Choroid plexus epithelial cell (primary cell): Measurements from ENCODE around the gene CCSER1.

ENCODE experiments used
- DNase-seq: peaks from one replicate; pipeline ENCODE4 v3.0.0-alpha.2; 2010; ENCODE audit warnings: low read depth
- H3K4me3 ChIP-seq: 2 replicates; pipeline ENCODE4 v1.5.1; 2011; ENCODE audit warnings: low read depth, mild to moderate bottlenecking, control low read depth, low read length, moderate library complexity
- TF ChIP-seq, protein P1 (sequence below): conservative IDR thresholded peaks from 2 replicates; pipeline ENCODE4 v1.5.1; 2011; ENCODE audit warnings: low read depth, mild to moderate bottlenecking, control low read depth, inconsistent platforms, low read length, moderate library complexity

CCSER1 gene

DNA sequence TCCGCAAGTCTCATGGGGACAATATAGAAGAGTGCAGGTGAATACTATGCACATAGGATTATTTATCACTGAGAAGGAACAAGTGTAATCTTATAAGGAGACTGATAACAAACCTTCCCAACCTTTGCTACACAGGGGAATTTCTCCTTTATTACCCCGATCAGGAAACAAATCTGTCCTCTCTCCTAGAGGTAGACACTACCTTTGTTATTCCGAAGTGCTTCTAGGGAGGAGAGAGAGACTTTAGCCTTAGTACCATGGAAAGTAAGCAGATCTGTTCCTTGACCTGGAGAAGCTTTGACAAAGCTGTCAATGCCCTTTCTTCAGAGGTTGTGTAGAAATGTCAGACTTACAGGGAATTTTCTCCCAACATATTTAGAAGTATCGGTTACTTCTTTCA lies 475.5 kb downstream of the CCSER1 start:
- DNase-seq, result no peak
- TF ChIP-seq, protein P1, sequence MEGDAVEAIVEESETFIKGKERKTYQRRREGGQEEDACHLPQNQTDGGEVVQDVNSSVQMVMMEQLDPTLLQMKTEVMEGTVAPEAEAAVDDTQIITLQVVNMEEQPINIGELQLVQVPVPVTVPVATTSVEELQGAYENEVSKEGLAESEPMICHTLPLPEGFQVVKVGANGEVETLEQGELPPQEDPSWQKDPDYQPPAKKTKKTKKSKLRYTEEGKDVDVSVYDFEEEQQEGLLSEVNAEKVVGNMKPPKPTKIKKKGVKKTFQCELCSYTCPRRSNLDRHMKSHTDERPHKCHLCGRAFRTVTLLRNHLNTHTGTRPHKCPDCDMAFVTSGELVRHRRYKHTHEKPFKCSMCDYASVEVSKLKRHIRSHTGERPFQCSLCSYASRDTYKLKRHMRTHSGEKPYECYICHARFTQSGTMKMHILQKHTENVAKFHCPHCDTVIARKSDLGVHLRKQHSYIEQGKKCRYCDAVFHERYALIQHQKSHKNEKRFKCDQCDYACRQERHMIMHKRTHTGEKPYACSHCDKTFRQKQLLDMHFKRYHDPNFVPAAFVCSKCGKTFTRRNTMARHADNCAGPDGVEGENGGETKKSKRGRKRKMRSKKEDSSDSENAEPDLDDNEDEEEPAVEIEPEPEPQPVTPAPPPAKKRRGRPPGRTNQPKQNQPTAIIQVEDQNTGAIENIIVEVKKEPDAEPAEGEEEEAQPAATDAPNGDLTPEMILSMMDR, result no peak
- H3K4me3 ChIP-seq, result no peak overlapping the region

DNA sequence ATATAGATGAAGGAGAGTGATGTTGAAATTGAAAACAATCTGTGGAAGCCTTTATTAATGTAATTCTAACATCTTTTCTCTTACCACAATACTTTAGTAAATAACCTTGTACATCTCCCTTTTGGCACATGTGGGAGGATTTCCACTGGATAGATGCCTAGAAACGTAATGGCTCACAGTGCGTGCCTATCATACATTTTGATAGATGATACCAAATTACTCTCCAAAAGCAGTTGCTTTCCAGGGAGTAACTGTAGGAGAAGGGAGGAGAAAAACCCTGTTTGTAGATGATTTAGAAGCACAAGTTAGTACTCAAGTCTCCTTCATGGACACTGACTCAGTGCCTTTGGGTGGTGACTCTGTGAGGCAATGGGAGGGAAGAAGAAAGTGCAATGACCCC lies 476.3 kb downstream of the CCSER1 start:
- TF ChIP-seq, protein P1, result no peak
- no peak for DNase-seq
- H3K4me3 ChIP-seq, result no peak overlapping the region

DNA sequence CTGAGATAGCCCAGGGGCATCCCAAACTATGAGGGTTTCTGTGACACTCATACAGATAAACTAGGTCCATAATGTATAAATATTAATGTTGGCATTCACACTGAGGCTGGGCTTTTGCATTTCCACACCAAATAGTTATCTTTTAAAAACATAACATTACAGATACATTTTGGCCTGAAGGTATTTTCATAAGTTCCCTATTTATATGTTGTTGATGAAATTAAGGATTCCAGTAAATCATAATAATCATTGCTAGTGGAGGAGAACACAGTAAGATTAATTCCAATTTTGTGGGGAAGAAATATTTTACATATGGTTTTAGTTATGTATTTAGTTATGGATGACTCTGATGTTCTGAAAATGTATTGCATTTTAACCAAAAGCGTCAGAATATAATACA lies 479.6 kb downstream of the CCSER1 start:
- H3K4me3 ChIP-seq, result no peak overlapping the region
- no peak for DNase-seq
- TF ChIP-seq, protein P1, result no peak

DNA sequence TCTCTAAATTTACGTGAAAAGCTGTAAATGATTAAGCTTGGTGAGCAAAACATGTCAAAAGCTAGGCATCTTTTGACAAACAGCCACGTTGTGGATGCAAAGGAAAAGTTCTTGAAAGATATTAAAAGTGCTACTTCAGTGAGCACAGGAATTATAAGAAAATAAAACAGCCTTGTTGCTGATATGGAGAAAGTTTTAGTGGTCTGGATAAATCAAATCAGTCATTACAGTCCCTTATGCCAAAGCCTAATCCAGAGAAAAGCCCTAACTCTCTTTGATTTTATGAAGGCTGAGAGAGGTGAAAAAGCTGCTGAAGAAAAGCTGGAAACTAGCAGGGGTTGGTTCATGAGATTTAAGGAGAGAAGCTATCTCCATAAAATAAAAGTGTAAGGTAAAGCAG lies 487.2 kb downstream of the CCSER1 start:
- TF ChIP-seq, protein P1, result no peak
- H3K4me3 ChIP-seq, result no peak overlapping the region
- DNase-seq, result no peak

DNA sequence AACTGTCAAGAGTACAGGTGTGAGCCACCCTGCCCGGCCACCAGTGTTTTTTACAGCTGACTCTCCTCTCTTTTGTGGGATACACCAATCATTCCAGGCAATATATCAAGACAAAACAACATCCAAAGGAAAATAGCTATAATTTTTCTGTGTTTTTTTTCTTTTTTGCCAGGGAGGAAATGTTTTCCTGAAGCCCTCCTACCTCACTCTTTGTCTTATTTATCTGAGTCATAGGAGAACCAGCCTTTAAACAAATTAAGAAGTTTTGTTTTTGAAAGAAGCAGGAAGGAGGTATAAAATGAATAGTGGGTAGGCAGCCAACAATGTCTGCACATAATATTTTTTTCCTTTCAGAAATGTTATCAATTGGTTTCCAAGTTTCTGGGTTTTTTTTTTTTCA lies 493.9 kb downstream of the CCSER1 start:
- TF ChIP-seq, protein P1, result no peak
- no peak for DNase-seq

DNA sequence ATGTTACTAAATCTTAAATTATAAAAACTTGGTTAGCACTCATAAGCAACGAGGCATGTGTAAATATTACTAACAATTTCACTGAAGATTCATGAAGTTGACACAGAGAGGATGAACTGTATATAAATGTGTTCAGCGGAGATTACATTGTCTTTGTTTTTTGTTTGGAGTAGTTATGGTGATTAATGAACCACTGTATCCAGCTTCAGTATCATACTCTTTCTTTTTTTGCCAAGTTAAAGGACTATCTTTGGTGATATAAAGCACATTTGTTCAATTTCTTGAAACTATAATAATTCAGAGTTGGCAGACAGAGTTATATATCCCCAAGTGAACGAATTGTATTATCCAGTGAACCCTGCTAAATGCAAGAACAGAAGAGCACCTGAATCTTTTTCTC lies 497.6 kb downstream of the CCSER1 start:
- DNase-seq, result no peak
- no peak overlapping the region for H3K4me3 ChIP-seq
- TF ChIP-seq, protein P1, result no peak

More for the DNA sequence above, 493.9 kb downstream of the CCSER1 start:
- no peak overlapping the region for H3K4me3 ChIP-seq

DNA sequence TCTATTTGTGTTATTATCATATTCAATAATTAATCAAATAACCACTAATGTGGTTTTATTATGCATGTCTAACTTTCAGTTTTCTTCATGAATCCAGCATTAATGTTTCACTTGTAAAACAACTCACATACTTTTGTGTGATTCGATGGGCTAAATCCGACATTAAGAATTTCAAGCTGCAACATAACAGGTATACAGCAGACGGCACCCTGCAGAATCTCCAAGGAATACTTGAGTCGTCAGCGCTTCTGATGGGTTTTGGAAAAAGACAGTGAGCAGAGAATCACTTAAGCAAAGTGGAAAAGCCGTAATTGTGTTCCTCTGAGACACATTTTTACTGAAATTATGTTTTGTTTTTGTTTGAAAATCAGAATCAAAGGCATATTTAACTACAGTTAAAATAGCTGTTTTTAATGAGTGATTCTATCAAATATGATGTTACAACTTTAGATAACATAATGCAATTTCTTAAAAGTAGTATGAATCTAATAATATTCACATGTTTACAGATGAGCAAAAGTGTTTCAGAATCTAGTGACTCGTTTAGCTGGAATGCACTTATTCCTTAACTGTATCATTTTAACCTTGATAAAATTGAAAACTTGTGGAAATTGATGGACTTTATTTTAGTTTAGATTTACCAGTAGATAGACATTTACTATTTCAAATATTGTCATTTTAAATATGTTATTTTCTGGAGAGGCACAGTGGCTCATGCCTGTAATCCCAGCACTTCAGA lies 514.8 kb downstream of the CCSER1 start:
- DNase-seq, result no peak
- no peak overlapping the region for H3K4me3 ChIP-seq
- TF ChIP-seq, protein P1, result no peak
